H9 (cell line): ENCODE results near the gene FAT1. TPM values are rescaled to one million over a fixed set of nuclear protein-coding genes. Genes with fewer than 3 reads are reported as not detected.

Experiments
- DNase-seq: peaks from one replicate; pipeline ENCODE4 v3.0.0-alpha.2; 2017
- H2AFZ ChIP-seq: one replicate; pipeline ENCODE4 v1.6.1; 2013; ENCODE audit warnings: mild to moderate bottlenecking, low read length, control low read depth, moderate library complexity
- H2AK5ac ChIP-seq: 2 replicates; pipeline ENCODE4 v1.6.1; 2013; ENCODE audit warnings: low read length, control low read depth, mixed read lengths; ENCODE audit not compliant: insufficient read length
- H2BK120ac ChIP-seq: one replicate; pipeline ENCODE4 v1.6.1; 2013; ENCODE audit warnings: low read depth, mild to moderate bottlenecking, low read length, control low read depth, inconsistent platforms; ENCODE audit not compliant: poor library complexity, severe bottlenecking
- H2BK12ac ChIP-seq: 2 replicates; pipeline ENCODE4 v1.6.1; 2013; ENCODE audit warnings: low read length, control low read depth, mixed read lengths, low read depth; ENCODE audit not compliant: insufficient read length
- H2BK15ac ChIP-seq: 2 replicates; pipeline ENCODE4 v1.6.1; 2013; ENCODE audit warnings: low read depth, low read length, control low read depth
- H2BK20ac ChIP-seq: one replicate; pipeline ENCODE4 v1.6.1; 2013; ENCODE audit warnings: low read depth, mild to moderate bottlenecking, low read length, control low read depth, inconsistent platforms; ENCODE audit not compliant: poor library complexity, severe bottlenecking
- H2BK5ac ChIP-seq: 2 replicates; pipeline ENCODE4 v1.6.1; 2013; ENCODE audit warnings: low read length, control low read depth, mixed read lengths; ENCODE audit not compliant: insufficient read length
- H3K14ac ChIP-seq: 2 replicates; pipeline ENCODE4 v1.6.1; 2013; ENCODE audit warnings: low read length, control low read depth; ENCODE audit not compliant: insufficient read depth
- H3K18ac ChIP-seq: 2 replicates; pipeline ENCODE4 v1.6.1; 2013; ENCODE audit warnings: low read depth, mild to moderate bottlenecking, mixed read lengths, low read length, control low read depth; ENCODE audit not compliant: insufficient read length
- H3K23ac ChIP-seq: 2 replicates; pipeline ENCODE4 v1.6.1; 2013; ENCODE audit warnings: low read length, control low read depth, mixed read lengths, low read depth; ENCODE audit not compliant: insufficient read length
- H3K23me2 ChIP-seq: 2 replicates; pipeline ENCODE4 v1.6.1; 2013; ENCODE audit warnings: low read depth, mild to moderate bottlenecking, mixed read lengths, low read length, control low read depth; ENCODE audit not compliant: insufficient read length, poor library complexity, severe bottlenecking
- H3K27ac ChIP-seq: 2 replicates; pipeline ENCODE4 v1.5.1; 2013; ENCODE audit warnings: low read length, control low read depth, mixed read lengths, low read depth; ENCODE audit not compliant: insufficient read length
- H3K27me3 ChIP-seq: 2 replicates; pipeline ENCODE4 v1.6.1; 2013; ENCODE audit warnings: low read length, control low read depth, inconsistent platforms; ENCODE audit not compliant: insufficient read depth
- H3K4ac ChIP-seq: 2 replicates; pipeline ENCODE4 v1.6.1; 2013; ENCODE audit warnings: low read depth, mild to moderate bottlenecking, control low read depth, inconsistent platforms, low read length, moderate library complexity
- H3K4me1 ChIP-seq: 2 replicates; pipeline ENCODE4 v1.6.1; 2013; ENCODE audit warnings: low read length, control low read depth, inconsistent platforms; ENCODE audit not compliant: insufficient read depth
- H3K4me2 ChIP-seq: 2 replicates; pipeline ENCODE4 v1.6.1; 2013; ENCODE audit warnings: low read length, control low read depth, mixed read lengths; ENCODE audit not compliant: insufficient read length, insufficient read depth
- H3K56ac ChIP-seq: 2 replicates; pipeline ENCODE4 v1.6.1; 2013; ENCODE audit warnings: low read depth, mild to moderate bottlenecking, mixed read lengths, low read length, control low read depth; ENCODE audit not compliant: insufficient read length
- H3K79me1 ChIP-seq: 2 replicates; pipeline ENCODE4 v1.6.1; 2013; ENCODE audit warnings: low read depth, mild to moderate bottlenecking, moderate library complexity, low read length, control low read depth, inconsistent platforms; ENCODE audit not compliant: insufficient read depth, poor library complexity, severe bottlenecking
- H3K79me2 ChIP-seq: 2 replicates; pipeline ENCODE4 v1.6.1; 2013; ENCODE audit warnings: low read length, control low read depth, inconsistent platforms; ENCODE audit not compliant: insufficient read depth
- H3K9ac ChIP-seq: 2 replicates; pipeline ENCODE4 v1.6.1; 2013; ENCODE audit warnings: low read length, control low read depth, mixed read lengths; ENCODE audit not compliant: insufficient read length; ENCODE audit errors: extremely low read depth
- H3K9me3 ChIP-seq: one replicate; pipeline ENCODE4 v1.6.1; 2013; ENCODE audit warnings: low read depth, low read length, inconsistent platforms; ENCODE audit not compliant: control insufficient read depth
- H3T11ph ChIP-seq: one replicate; pipeline ENCODE4 v1.6.1; 2013; ENCODE audit warnings: mild to moderate bottlenecking, low read length, control low read depth, inconsistent platforms
- H4K20me1 ChIP-seq: one replicate; pipeline ENCODE4 v1.6.1; 2013; ENCODE audit not compliant: control insufficient read depth, insufficient read length, insufficient read depth
- H4K5ac ChIP-seq: 2 replicates; pipeline ENCODE4 v1.6.1; 2013; ENCODE audit warnings: low read depth, mild to moderate bottlenecking, mixed read lengths, low read length, control low read depth; ENCODE audit not compliant: insufficient read length
- H4K8ac ChIP-seq: replicated peaks from 2 replicates; pipeline ENCODE4 v1.6.1; 2013; ENCODE audit warnings: low read length, control low read depth, mixed read lengths, low read depth; ENCODE audit not compliant: insufficient read length
- H4K91ac ChIP-seq: 2 replicates; pipeline ENCODE4 v1.6.1; 2013; ENCODE audit warnings: low read depth, mild to moderate bottlenecking, moderate library complexity, mixed read lengths, low read length, control low read depth; ENCODE audit not compliant: insufficient read length
- H3K27ac Mint-ChIP-seq, 3 experiments: 2 replicates in 2 of 3; 3 replicates in 1 of 3; pipeline ENCODE4 v1.8.0; 2020 to 2021; ENCODE audit warnings: mixed read lengths in 3 of 3, mild to moderate bottlenecking in 1 of 3, moderate library complexity in 1 of 3
- H3K27me3 Mint-ChIP-seq: 2 replicates; pipeline ENCODE4 v1.8.0; 2021; ENCODE audit warnings: low read depth, mild to moderate bottlenecking, moderate library complexity, mixed read lengths
- H3K36me3 Mint-ChIP-seq, 3 experiments: 2 replicates in 2 of 3; 3 replicates in 1 of 3; pipeline ENCODE4 v1.8.0; 2020 to 2021; ENCODE audit warnings: low read depth in 3 of 3, mixed read lengths in 3 of 3; ENCODE audit not compliant: insufficient read depth in 1 of 3
- H3K4me1 Mint-ChIP-seq, 2 experiments: 2 replicates each; pipeline ENCODE4 v1.8.0; 2020; ENCODE audit warnings: mixed read lengths in 2 of 2
- H3K4me3 Mint-ChIP-seq, 2 experiments: 2 replicates in 1 of 2; 3 replicates in 1 of 2; pipeline ENCODE4 v1.8.0; 2020 to 2021; ENCODE audit warnings: mild to moderate bottlenecking in 2 of 2, mixed read lengths in 2 of 2, moderate library complexity in 1 of 2
- H3K9me3 Mint-ChIP-seq, 2 experiments: 2 replicates in 1 of 2; 3 replicates in 1 of 2; pipeline ENCODE4 v1.8.0; 2020; ENCODE audit warnings: mild to moderate bottlenecking in 2 of 2, mixed read lengths in 2 of 2, moderate library complexity in 1 of 2
- CTCF ChIP-seq: fragments of 200-600 bp; sonication (generic); conservative IDR thresholded peaks from 3 replicates; pipeline ENCODE4 v1.8.0; 2021; ENCODE audit warnings: antibody characterized with exemption, mild to moderate bottlenecking
- WGBS: extraction: QIAGEN DNeasy Blood & Tissue Kit; methylation state at CpG from one replicate; pipeline ENCODE4 v1.1.7; 2013; ENCODE audit warnings: missing lambda C conversion rate, low lambda C conversion rate, mixed read lengths; ENCODE audit not compliant: insufficient read length; ENCODE audit errors: extremely low coverage; 5-methylcytosine and 5-hydroxymethylcytosine counted together
- total RNA-seq: library from RNA; stranded (reverse); gene quantifications from 2 replicates; pipeline ENCODE4 v1.2.1, GENCODE V29; 2021

FAT1 gene
- total RNA-seq, 1 experiment from 2014 or later = 173 TPM

- H2BK120ac ChIP-seq = no peak overlapping the region
- H3K27ac ChIP-seq = no peak overlapping the region
- H3K79me2 ChIP-seq = no peaks in the 10 kb centered on the region
- no peak overlapping the region for H3K23ac ChIP-seq
- no peak for TF ChIP-seq CTCF
- H2AK5ac ChIP-seq = no peak overlapping the region
- Mint-ChIP-seq H3K27me3 (no peaks in the 10 kb centered on the region), H3K36me3 (peaks cover 68 to 94% (median 90%) of the 10 kb centered on the region in 3 experiments), H3K9me3 (peaks cover 0 to 3% of the 10 kb centered on the region in 2 experiments; a peak in 1 of 5 replicates), H3K4me1 (no peaks in the 10 kb centered on the region; a peak in 1 of 4 replicates), H3K4me3 (no peak overlapping the region), H3K27ac (no peak overlapping the region)
- no peak overlapping the region for H3K56ac ChIP-seq
- no peak overlapping the region for H3K4me2 ChIP-seq
- no peaks in the 10 kb centered on the region for H4K20me1 ChIP-seq
- no CpG with 5 or more reads among the region's 1 CpG for WGBS
- no peak overlapping the region for H2BK20ac ChIP-seq
- no peaks in the 10 kb centered on the region for H3K4me1 ChIP-seq
- no peak for DNase-seq
- no peaks in the 10 kb centered on the region for H3K23me2 ChIP-seq
- no peak overlapping the region for H3K4ac ChIP-seq
- H3K27me3 ChIP-seq = no peaks in the 10 kb centered on the region
- H2BK15ac ChIP-seq = no peak overlapping the region
- no peak overlapping the region for H2AFZ ChIP-seq
- H2BK12ac ChIP-seq = no peak overlapping the region
- no peak overlapping the region for H3T11ph ChIP-seq
- no peak overlapping the region for H3K14ac ChIP-seq
- no peak overlapping the region for H4K91ac ChIP-seq
- no peaks in the 10 kb centered on the region for H3K79me1 ChIP-seq
- no peak overlapping the region for H4K8ac ChIP-seq
- no peaks in the 10 kb centered on the region for H3K9me3 ChIP-seq
- H4K5ac ChIP-seq = no peak overlapping the region
- no peak overlapping the region for H3K9ac ChIP-seq
- no peak overlapping the region for H2BK5ac ChIP-seq
- H3K18ac ChIP-seq = no peak overlapping the region
Observed at GRCh38 chr4:186607490-186607889, 116.2 kb downstream of the FAT1 start.
